GM12801 (cell line): ENCODE results near the gene THSD8.

ENCODE experiments used
- CTCF ChIP-seq: IDR thresholded peaks from one replicate; pipeline ENCODE4 v1.5.1; 2011; ENCODE audit warnings: control low read depth; ENCODE audit not compliant: insufficient read length; ENCODE audit errors: extremely low read depth

THSD8 gene

GRCh38 chr19:12847159-12848139 lies 45.6 kb downstream of the THSD8 start:
- TF ChIP-seq CTCF = peak; percentile 55
